Left colon (tissue), 2 donors: ENCODE measurements around the gene AHCYL2. TPM values are rescaled to one million over a fixed set of nuclear protein-coding genes. Genes with fewer than 3 reads are reported as not detected.
"Not testable (repeated sequence)": the region's sequence is repeated elsewhere in the genome, so short reads cannot be mapped to it uniquely, and the experiment has no call there.

Experiments used
- ATAC-seq: fragments of 200-7000 bp; cut with Tn5 transposase; one replicate; pipeline ENCODE4 v1.9.1; 2020; ENCODE audit warnings: mild to moderate bottlenecking, moderate library complexity
- DNase-seq, 2 donors: peaks; one replicate each; pipeline ENCODE4 v3.0.0-alpha.2; 2020
- intact Hi-C, 2 donors: fragments of 100-400 bp; cut with DNase I in 1 of 2; cut with micrococcal nuclease in 1 of 2; formaldehyde crosslinking; loops; one replicate each; pipeline versions ENCODE4 v1.11.2 to v1.14.0; 2022; cut with DNase I, micrococcal nuclease
- total RNA-seq, 2 donors: library from RNA; stranded (reverse); fragmentation: NEBNext Ultra II Directional; extraction: Animal tissue kit (Norgen Biotek cat#: 25700); gene quantifications; one replicate each; pipeline ENCODE4 v1.2.1, GENCODE V29; 2021
- donor health status: DM: no; HTN: no; CAD: no.
- donor health status: DM: yes; HTN: yes; CAD: no.

The AHCYL2 gene
- total RNA-seq, 2 donors from 2014 or later: 482 to 555 TPM

GRCh38 chr7:129205987-129206785 is 18.6 kb upstream of the AHCYL2 start:
- ATAC-seq: no peak
- no peak for DNase-seq
- intact Hi-C loops: no loop called here

GRCh38 chr7:129208667-129209066 is 16.2 kb upstream of the AHCYL2 start:
- intact Hi-C loops: no loop called here
- DNase-seq (no peak), ATAC-seq (no peak)

GRCh38 chr7:129209067-129209926 is 15.5 kb upstream of the AHCYL2 start:
- ATAC-seq: no peak
- no peak for DNase-seq
- intact Hi-C loops: no loop called here

GRCh38 chr7:129210256-129210988 is 14.4 kb upstream of the AHCYL2 start:
- intact Hi-C loops: no loop called here
- peak; percentile 50 to 87 for DNase-seq
- peak; percentile 92 for ATAC-seq

DNA sequence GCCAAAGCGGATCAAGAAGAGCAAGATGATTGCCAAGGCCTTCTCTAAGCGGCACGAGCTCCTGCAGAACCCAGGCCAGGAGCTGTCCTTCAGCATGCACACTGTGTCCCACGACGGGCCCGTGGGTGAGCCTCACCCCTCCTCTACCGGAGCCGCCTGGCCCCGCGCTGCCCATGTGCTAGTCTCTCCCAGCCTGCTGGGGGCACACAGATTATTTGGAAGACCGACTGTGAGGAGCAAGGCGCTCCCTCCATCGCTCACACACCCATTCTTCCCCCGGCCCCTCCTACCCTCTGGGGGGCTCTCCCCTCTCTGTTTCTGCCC is 13.9 kb upstream of the AHCYL2 start:
- ATAC-seq: no peak
- no peak for DNase-seq
- intact Hi-C loops: no loop called here

DNA sequence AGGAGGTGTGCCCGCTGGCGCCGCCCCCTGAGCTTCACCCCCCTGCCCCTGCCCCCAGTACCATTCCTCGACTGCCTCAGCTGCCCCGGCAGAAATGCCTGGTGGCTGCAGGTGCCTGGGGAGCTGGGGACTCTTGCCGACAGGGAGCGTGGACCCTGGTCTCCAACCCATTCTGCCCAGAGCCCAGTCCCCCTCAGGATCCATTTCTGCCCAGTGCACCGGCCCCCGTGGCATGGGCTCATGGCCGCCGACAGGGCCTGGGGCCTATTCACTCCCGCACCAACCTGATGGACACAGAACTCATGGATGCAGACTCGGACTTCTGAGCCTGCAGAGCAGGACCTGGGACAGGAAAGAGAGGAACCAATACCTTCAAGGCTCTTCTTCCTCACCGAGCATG is 12.7 kb upstream of the AHCYL2 start:
- intact Hi-C loops: no loop called here
- DNase-seq: no peak
- ATAC-seq: no peak

DNA sequence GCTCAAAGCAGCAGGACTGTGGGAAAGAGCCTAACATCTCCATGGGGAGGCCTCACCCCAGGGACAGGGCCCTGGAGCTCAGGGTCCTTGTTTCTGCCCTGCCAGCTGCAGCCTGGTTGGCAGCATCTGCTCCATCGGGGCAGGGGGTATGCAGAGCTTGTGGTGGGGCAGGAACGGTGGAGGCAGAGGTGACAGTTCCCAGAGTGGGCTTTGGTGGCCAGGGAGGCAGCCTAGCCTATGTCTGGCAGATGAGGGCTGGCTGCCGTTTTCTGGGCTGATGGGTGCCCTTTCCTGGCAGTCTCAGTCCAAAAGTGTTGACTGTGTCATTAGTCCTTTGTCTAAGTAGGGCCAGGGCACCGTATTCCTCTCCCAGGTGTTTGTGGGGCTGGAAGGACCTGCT is 12.2 kb upstream of the AHCYL2 start:
- intact Hi-C loops: no loop called here
- ATAC-seq (no peak), DNase-seq (no peak)

DNA sequence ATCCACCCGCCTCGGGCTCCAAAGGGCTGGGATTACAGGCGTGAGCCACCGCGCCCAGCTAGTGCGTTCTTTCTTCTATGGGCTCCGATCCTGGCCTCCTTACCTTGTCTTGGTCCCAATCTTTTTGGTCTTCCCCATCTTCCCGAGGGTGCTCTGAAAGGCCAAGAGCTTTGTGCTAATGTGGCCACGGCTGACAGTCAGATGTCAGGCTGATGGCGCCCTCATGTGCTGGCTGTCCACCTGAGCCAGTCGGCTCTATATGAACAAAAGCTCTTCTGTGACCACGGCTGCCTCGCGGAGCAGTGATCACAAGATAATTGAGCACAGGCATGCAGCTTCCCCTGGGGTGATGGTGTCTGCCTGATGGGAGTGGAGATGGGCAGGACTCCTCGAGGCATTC is 11.0 kb upstream of the AHCYL2 start:
- ATAC-seq: no peak
- intact Hi-C loops: no loop called here
- no peak for DNase-seq

GRCh38 chr7:129215691-129216090 is 9.1 kb upstream of the AHCYL2 start:
- ATAC-seq, DNase-seq: not testable (repeated sequence)
- intact Hi-C loops: loop anchor here in 1 of 2 donors (5.0 kb wide), 1 partner anchor 82 kb away; no protein-coding TSS in a partner anchor

GRCh38 chr7:129216101-129216715 is 8.6 kb upstream of the AHCYL2 start:
- DNase-seq, ATAC-seq: not testable (repeated sequence)

DNA sequence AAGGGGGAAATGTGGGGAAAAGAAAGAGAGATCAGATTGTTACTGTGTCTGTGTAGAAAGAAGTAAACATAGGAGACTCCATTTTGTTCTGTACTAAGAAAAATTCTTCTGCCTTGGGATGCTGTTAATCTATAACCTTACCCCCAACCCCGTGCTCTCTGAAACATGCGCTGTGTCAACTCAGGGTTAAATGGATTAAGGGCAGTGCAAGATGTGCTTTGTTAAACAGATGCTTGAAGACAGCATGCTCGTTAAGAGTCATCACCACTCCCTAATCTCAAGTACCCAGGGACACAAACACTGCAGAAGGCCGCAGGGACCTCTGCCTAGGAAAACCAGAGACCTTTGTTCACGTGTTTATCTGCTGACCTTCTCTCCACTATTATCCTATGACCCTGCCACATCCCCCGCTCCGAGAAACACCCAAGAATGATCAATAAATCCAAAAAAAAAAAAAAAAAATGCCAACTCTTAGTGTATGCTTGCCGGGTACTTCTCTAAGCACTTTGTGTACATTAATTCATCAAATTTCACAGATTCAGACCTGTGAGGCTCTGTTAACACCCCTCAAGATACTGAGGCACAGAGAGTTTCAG is 7.9 kb upstream of the AHCYL2 start:
- intact Hi-C loops: loop anchor here in 1 of 2 donors (5.0 kb wide), 1 partner anchor 80 kb away; no protein-coding TSS in a partner anchor
- not testable (repeated sequence) for ATAC-seq

More at GRCh38 chr7:129216101-129216715, 8.6 kb upstream of the AHCYL2 start:
- intact Hi-C loops: loop anchor here in 1 of 2 donors (5.0 kb wide), 1 partner anchor 81 kb away; no protein-coding TSS in a partner anchor

GRCh38 chr7:129218514-129219062 is 6.2 kb upstream of the AHCYL2 start:
- DNase-seq: peak; percentile 72 to 93
- intact Hi-C loops: loop anchor here in 1 of 2 donors (5.0 kb wide), 1 partner anchor 79 kb away; no protein-coding TSS in a partner anchor
- ATAC-seq: peak; percentile 96

More for the DNA sequence above, 7.9 kb upstream of the AHCYL2 start:
- DNase-seq: not testable (repeated sequence)

GRCh38 chr7:129219166-129219565 is 5.7 kb upstream of the AHCYL2 start:
- intact Hi-C loops: loop anchor here in 1 of 2 donors (5.0 kb wide), 1 partner anchor 78 kb away; no protein-coding TSS in a partner anchor
- ATAC-seq, DNase-seq: not testable (repeated sequence)

- ATAC-seq (no peak), DNase-seq (no peak)
Observed at GRCh38 chr7:129222064-129222463, 2.8 kb upstream of the AHCYL2 start.

DNA sequence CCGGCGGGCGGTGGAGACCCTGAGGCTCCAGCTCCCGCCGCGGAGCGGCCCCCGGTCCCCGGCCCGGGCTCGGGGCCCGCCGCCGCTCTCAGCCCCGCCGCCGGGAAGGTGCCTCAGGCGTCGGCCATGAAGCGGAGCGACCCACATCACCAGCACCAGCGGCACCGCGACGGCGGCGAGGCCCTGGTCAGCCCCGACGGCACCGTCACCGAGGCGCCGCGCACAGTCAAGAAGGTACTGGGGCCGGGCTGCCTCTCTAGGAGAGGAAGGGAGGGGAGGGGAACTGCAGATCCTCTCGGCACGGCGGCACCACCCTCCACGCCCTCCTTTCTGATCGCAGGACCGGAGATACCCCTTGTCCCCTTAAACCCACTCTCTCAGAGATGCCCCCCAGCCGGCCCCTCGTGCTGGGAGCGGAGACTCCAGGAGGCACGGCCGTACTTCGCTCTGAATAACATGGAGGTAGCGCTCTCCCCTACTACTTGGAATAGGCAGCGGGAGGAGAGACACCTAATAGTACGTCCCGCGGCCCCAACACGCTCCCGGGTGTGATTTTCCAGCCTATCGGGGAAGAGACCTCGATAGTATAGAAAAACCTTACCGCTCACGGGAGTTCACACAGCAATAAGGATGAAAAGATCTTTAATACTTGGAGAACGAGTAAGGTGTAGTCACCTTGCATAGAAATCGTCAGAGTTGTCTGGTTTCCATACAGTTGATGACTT is 538 bp downstream of the AHCYL2 start:
- ATAC-seq: peak; percentile 50
- DNase-seq: peak; percentile 48 to 71
- intact Hi-C loops: no loop called here

More at GRCh38 chr7:129222064-129222463, 2.8 kb upstream of the AHCYL2 start:
- intact Hi-C loops: no loop called here

GRCh38 chr7:129225931-129226572 is 1.2 kb downstream of the AHCYL2 start:
- DNase-seq (no peak), ATAC-seq (no peak)
- intact Hi-C loops: no loop called here
